ENCODE results near the gene SLC16A11. TPM values are rescaled to one million over a fixed set of nuclear protein-coding genes. Genes with fewer than 3 reads are reported as not detected.

Gene SLC16A11
- polyA plus RNA-seq, 2 of the 4 experiments (the other 2 are of a cell fraction): not detected

DNA sequence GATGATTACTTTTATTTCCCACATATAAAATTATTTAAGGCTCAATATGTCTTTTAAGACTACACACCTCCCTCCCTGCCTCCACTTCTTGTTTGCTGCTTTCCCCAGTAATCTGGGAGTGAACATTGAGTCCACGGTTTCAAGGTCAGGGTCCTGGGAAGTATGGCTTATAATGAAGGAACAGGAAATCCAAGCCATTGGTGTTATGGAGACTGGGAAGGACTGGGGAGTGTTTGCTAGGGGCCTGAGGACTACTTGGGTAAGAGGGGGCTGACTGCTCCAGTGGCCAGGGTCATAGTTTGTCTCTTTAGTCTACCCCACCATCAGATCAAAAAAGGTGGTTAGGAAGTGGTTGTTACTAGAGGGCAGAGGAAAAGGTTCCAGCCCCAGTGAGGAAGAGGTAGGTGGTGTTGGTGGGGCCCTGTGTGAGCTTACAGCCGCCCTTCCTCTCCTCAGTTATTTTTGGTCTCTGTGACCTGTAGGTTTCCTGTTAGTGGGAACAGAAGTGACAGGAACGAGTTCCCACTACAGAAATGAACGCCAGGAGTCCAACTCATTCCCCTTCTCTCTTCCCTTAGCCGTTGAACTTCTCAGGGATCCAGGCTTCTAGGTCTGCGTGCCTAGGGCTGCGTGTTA lies 8.8 kb downstream of the SLC16A11 start:
- Histone ChIP-seq H3K27ac (peak overlapping the region; percentile 86 to 97), H3K4me3 (peak overlapping the region; percentile 85), H3K4me1 (peaks cover 13% of the 10 kb centered on the region; the same call in 2 of the 3 replicates), H3K4me2 (peak overlapping the region; percentile 72), H3K9me3 (no peaks in the 10 kb centered on the region)
- TF ChIP-seq TP53 (CRISPR knock-in tag; IDR thresholded peaks at IDR 0.05) (peak; percentile 7; the same call in 1 of the 2 replicates), FOSL2 (IDR thresholded peaks at IDR 0.05) (no peak), FOSL2 (CRISPR knock-in tag; IDR thresholded peaks at IDR 0.05) (no peak)
- peak; percentile 13 for FAIRE-seq
- 15% methylated on average over 7 of the region's 7 CpGs for WGBS (ENCODE audit: missing lambda C conversion rate)
- ATAC-seq: peak; percentile 22 to 26
- no peak for DNase-seq (ENCODE audit: low read depth in 1 of 2, low spot score in 1 of 2)
- CTCF ChIA-PET: interaction anchor here (0.6 to 34.0 kb wide), 9 partner anchors 10 to 839 kb away, joined by 3 to 1477 read pairs (median 7); partner anchors contain the start of genes ASGR2 and SLC16A11
- POLR2A ChIA-PET: interaction anchor here (0.8 to 1.7 kb wide), 18 partner anchors 9 to 384 kb away, joined by 3 to 16 read pairs (median 4); partner anchors contain the start of genes C17orf100, DVL2, GABARAP and MED31

DNA sequence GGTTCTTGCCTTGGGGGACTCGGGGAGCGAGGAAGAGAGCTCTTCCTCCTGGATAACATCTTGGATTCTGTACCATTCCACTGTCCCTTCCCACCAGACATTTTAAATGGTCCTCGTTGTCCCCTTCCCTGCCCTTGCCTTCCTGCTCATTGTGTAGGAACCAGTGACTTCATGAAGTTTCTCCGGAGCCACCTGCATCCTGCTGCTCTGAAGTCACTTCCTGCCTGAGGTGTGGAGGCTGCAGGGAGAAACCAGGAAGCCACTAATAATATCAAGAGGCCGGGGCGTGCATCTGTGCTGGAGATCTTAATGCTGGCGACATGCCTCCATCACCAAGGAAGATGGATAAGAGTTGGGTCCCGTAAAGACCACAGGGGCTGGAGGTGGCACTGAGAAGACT lies 14.2 kb downstream of the SLC16A11 start:
- ATAC-seq (no peak), FAIRE-seq (no peak), DNase-seq (ENCODE audit: low read depth in 1 of 2, low spot score in 1 of 2) (no peak)
- CTCF ChIA-PET: interaction anchor here (3.1 to 3.8 kb wide), 2 partner anchors 8 to 16 kb away, joined by 20 to 28 read pairs; no protein-coding TSS in a partner anchor
- POLR2A ChIA-PET: no interaction called here
- Histone ChIP-seq H3K9me3 (no peaks in the 10 kb centered on the region), H3K4me2 (no peak overlapping the region), H3K4me1 (no peaks in the 10 kb centered on the region; the same call in 2 of the 3 replicates), H3K4me3 (no peak overlapping the region), H3K27ac (no peak overlapping the region)
- WGBS (ENCODE audit: missing lambda C conversion rate): 71% methylated on average over 8 of the region's 8 CpGs
- no peak for TF ChIP-seq JUNB (IDR thresholded peaks at IDR 0.05)
- no peak for TF ChIP-seq SMC3 (IDR thresholded peaks at IDR 0.05)
- TF ChIP-seq RFX5 (IDR thresholded peaks at IDR 0.05): no peak
- no peak for TF ChIP-seq ZC3H11A (IDR thresholded peaks at IDR 0.05)
- TF ChIP-seq EP300 (IDR thresholded peaks at IDR 0.05): no peak
- no peak for TF ChIP-seq RNF2 (IDR thresholded peaks at IDR 0.05; ENCODE audit: borderline replicate concordance, low read depth)
- no peak for TF ChIP-seq RARB (CRISPR knock-in tag; IDR thresholded peaks at IDR 0.05)
- TF ChIP-seq MAFK (IDR thresholded peaks at IDR 0.05; ENCODE audit: partially characterized antibody): no peak
- TF ChIP-seq POLR2A (IDR thresholded peaks at IDR 0.05; ENCODE audit: low read length): no peak
- TF ChIP-seq FOSL2 (IDR thresholded peaks at IDR 0.05): no peak
- TF ChIP-seq FOSL2 (CRISPR knock-in tag; IDR thresholded peaks at IDR 0.05): no peak
- no peak for TF ChIP-seq CBX8 (IDR thresholded peaks at IDR 0.05)

DNA sequence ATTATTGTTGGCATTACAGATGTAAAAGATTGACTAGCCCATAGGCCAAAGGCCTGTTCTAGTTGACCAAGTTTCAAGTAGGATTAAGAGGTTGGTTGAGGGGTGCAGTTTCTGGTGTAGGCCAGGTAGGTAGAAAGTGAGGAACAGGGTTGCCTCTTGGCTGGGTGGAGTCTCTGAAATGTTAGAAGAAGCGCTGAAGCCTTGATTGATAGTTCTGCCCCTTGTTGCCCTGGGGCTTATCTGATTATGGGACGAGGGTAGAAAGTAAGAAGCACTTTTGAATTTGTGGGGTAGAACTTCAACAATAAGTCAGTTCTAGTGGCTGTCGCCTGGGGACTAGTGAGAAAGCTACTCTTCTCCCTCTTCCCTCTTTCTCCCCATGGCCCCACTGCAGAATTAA lies 14.8 kb downstream of the SLC16A11 start:
- ChIA-PET POLR2A (no interaction called here), CTCF (interaction anchor here (3.1 kb wide), 1 partner anchor 17 kb away, joined by 20 read pairs; no protein-coding TSS in a partner anchor)
- ATAC-seq: no peak
- no peak overlapping the region for H3K4me3 ChIP-seq
- no peak overlapping the region for H3K27ac ChIP-seq
- H3K9me3 ChIP-seq: no peaks in the 10 kb centered on the region
- no peak overlapping the region for H3K4me2 ChIP-seq
- no peak for FAIRE-seq
- H3K4me1 ChIP-seq: no peaks in the 10 kb centered on the region
- no peak for TF ChIP-seq NFE2L2 (conservative IDR thresholded peaks at IDR 0.05; ENCODE audit: low read length)
- no peak for TF ChIP-seq CBX8 (IDR thresholded peaks at IDR 0.05)
- no peak for TF ChIP-seq RFX5 (IDR thresholded peaks at IDR 0.05)
- TF ChIP-seq, protein P1, sequence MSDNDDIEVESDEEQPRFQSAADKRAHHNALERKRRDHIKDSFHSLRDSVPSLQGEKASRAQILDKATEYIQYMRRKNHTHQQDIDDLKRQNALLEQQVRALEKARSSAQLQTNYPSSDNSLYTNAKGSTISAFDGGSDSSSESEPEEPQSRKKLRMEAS (IDR thresholded peaks at IDR 0.05): no peak
- TF ChIP-seq, protein P2, sequence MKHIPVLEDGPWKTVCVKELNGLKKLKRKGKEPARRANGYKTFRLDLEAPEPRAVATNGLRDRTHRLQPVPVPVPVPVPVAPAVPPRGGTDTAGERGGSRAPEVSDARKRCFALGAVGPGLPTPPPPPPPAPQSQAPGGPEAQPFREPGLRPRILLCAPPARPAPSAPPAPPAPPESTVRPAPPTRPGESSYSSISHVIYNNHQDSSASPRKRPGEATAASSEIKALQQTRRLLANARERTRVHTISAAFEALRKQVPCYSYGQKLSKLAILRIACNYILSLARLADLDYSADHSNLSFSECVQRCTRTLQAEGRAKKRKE (CRISPR knock-in tag; IDR thresholded peaks at IDR 0.05; ENCODE audit: low read depth): no peak
- no peak for TF ChIP-seq RCOR1 (IDR thresholded peaks at IDR 0.05; ENCODE audit: low read depth, low read length)
- no peak for TF ChIP-seq MAFK (IDR thresholded peaks at IDR 0.05; ENCODE audit: partially characterized antibody)
- no peak for TF ChIP-seq BHLHE40 (IDR thresholded peaks at IDR 0.05; ENCODE audit: low read depth, low read length)
- TF ChIP-seq, protein P3, sequence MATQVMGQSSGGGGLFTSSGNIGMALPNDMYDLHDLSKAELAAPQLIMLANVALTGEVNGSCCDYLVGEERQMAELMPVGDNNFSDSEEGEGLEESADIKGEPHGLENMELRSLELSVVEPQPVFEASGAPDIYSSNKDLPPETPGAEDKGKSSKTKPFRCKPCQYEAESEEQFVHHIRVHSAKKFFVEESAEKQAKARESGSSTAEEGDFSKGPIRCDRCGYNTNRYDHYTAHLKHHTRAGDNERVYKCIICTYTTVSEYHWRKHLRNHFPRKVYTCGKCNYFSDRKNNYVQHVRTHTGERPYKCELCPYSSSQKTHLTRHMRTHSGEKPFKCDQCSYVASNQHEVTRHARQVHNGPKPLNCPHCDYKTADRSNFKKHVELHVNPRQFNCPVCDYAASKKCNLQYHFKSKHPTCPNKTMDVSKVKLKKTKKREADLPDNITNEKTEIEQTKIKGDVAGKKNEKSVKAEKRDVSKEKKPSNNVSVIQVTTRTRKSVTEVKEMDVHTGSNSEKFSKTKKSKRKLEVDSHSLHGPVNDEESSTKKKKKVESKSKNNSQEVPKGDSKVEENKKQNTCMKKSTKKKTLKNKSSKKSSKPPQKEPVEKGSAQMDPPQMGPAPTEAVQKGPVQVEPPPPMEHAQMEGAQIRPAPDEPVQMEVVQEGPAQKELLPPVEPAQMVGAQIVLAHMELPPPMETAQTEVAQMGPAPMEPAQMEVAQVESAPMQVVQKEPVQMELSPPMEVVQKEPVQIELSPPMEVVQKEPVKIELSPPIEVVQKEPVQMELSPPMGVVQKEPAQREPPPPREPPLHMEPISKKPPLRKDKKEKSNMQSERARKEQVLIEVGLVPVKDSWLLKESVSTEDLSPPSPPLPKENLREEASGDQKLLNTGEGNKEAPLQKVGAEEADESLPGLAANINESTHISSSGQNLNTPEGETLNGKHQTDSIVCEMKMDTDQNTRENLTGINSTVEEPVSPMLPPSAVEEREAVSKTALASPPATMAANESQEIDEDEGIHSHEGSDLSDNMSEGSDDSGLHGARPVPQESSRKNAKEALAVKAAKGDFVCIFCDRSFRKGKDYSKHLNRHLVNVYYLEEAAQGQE (IDR thresholded peaks at IDR 0.05): no peak
- no peak for TF ChIP-seq FOSB (CRISPR knock-in tag; IDR thresholded peaks at IDR 0.05)
- no peak for TF ChIP-seq SMC3 (IDR thresholded peaks at IDR 0.05)
- TF ChIP-seq HOXA7 (CRISPR knock-in tag; IDR thresholded peaks at IDR 0.05): no peak
- TF ChIP-seq HOXB13 (CRISPR knock-in tag; IDR thresholded peaks at IDR 0.05; ENCODE audit: low read depth): no peak
- no peak for TF ChIP-seq NPAS2 (CRISPR knock-in tag; IDR thresholded peaks at IDR 0.05; ENCODE audit: borderline replicate concordance)
- no peak for DNase-seq (ENCODE audit: low read depth in 1 of 2, low spot score in 1 of 2)
- WGBS (ENCODE audit: missing lambda C conversion rate): 63% methylated on average over 3 of the region's 3 CpGs
